HEK293T (cell line): ENCODE data around the gene ICAM1.

Experiments
- CTCF ChIA-PET: fragments of 350-600 bp; formaldehyde crosslinking; extraction: SDS; loops from one replicate; lab custom pipeline; 2021; ENCODE audit warnings: antibody characterized with exemption, inconsistent platforms; lab: Yijun Ruan, JAX
- POLR2A ChIA-PET: fragments of 350-600 bp; formaldehyde crosslinking; extraction: SDS; loops from one replicate; lab custom pipeline; 2020; ENCODE audit warnings: antibody characterized with exemption, inconsistent platforms; lab: Yijun Ruan, JAX
- DNase-seq: peaks from one replicate; pipeline ENCODE4 v3.0.0; 2012; ENCODE audit warnings: mixed read lengths; ENCODE audit errors: extremely low spot score
- ARNT ChIP-seq: fragments of 450-650 bp; IDR thresholded peaks from 2 replicates; pipeline ENCODE4 v1.6.1; 2017; ENCODE audit warnings: mild to moderate bottlenecking
- BHLHE40 ChIP-seq: fragments of 450-650 bp; IDR thresholded peaks from 2 replicates; pipeline ENCODE4 v1.6.1; 2016; ENCODE audit warnings: mild to moderate bottlenecking, moderate library complexity, borderline replicate concordance
- CTBP1 ChIP-seq: fragments of 450-650 bp; IDR thresholded peaks from 2 replicates; pipeline ENCODE4 v1.6.1; 2016; ENCODE audit warnings: borderline replicate concordance
- ELF4 ChIP-seq: fragments of 450-650 bp; IDR thresholded peaks from 2 replicates; pipeline ENCODE4 v1.6.1; 2017; ENCODE audit warnings: antibody characterized with exemption
- FOXA1 ChIP-seq: fragments of 450-650 bp; IDR thresholded peaks from 2 replicates; pipeline ENCODE4 v1.6.1; 2016; ENCODE audit warnings: mild to moderate bottlenecking
- FOXK2 ChIP-seq: fragments of 450-650 bp; IDR thresholded peaks from 2 replicates; pipeline ENCODE4 v1.6.1; 2016; ENCODE audit warnings: mild to moderate bottlenecking
- FOXM1 ChIP-seq: fragments of 450-650 bp; IDR thresholded peaks from 2 replicates; pipeline ENCODE4 v1.6.1; 2017; ENCODE audit warnings: mild to moderate bottlenecking, borderline replicate concordance
- HDGF ChIP-seq: fragments of 450-650 bp; IDR thresholded peaks from 2 replicates; pipeline ENCODE4 v1.6.1; 2017; ENCODE audit warnings: antibody characterized with exemption, borderline replicate concordance
- L3MBTL2 ChIP-seq: fragments of 450-650 bp; conservative IDR thresholded peaks from 2 replicates; pipeline ENCODE4 v1.6.1; 2016; ENCODE audit warnings: mild to moderate bottlenecking
- LEF1 ChIP-seq: fragments of 450-650 bp; IDR thresholded peaks from 2 replicates; pipeline ENCODE4 v1.6.1; 2017; ENCODE audit warnings: mild to moderate bottlenecking, borderline replicate concordance
- NFRKB ChIP-seq: fragments of 450-650 bp; IDR thresholded peaks from 2 replicates; pipeline ENCODE4 v1.6.1; 2016; ENCODE audit warnings: mild to moderate bottlenecking, moderate library complexity
- PKNOX1 ChIP-seq: fragments of 450-650 bp; IDR thresholded peaks from 2 replicates; pipeline ENCODE4 v1.6.1; 2016
- SP1 ChIP-seq: fragments of 450-650 bp; IDR thresholded peaks from 2 replicates; pipeline ENCODE4 v1.6.1; 2017
- SUZ12 ChIP-seq: fragments of 450-650 bp; IDR thresholded peaks from 2 replicates; pipeline ENCODE4 v1.6.1; 2016; ENCODE audit warnings: mild to moderate bottlenecking
- TARDBP ChIP-seq: fragments of 450-650 bp; IDR thresholded peaks from 2 replicates; pipeline ENCODE4 v1.6.1; 2016
- ZNF384 ChIP-seq: fragments of 450-650 bp; IDR thresholded peaks from 2 replicates; pipeline ENCODE4 v1.6.1; 2016

The ICAM1 gene

DNA sequence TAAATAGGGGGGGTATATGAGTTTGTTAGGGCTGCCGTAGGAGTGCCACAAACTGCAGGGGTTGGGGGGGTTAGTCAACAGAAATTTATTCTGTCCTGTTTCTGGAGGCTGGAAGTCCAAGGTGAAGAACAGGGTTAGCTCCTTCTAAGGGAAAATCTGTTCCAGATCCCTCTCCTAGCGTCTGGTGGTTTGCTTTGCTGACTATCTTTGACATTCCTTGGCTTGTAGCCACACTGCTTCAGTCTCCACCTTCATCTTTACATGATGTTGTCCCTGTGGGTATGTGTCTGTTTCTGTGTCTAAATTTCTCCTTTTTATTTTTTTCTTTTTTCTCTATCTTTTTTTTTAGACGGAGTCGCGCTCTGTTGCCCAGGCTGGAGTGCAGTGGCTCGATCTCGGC, 8.1 kb upstream of the ICAM1 start:
- ChIA-PET CTCF (no interaction called here), POLR2A (interaction anchor here (0.7 kb wide), 1 partner anchor 128 kb away, joined by 3 read pairs; no protein-coding TSS in a partner anchor)
- no peak for TF ChIP-seq CTBP1
- TF ChIP-seq L3MBTL2: no peak
- TF ChIP-seq NFRKB: no peak
- DNase-seq: no peak

- POLR2A ChIA-PET: interaction anchor here (1.2 to 1.4 kb wide), 2 partner anchors 8 to 114 kb away, joined by 3 to 4 read pairs; partner anchors contain the start of gene TYK2
- TF ChIP-seq SP1 (no peak), FOXA1 (no peak), SUZ12 (no peak), ARNT (no peak), BHLHE40 (no peak), PKNOX1 (no peak), FOXM1 (no peak), TARDBP (no peak), ZNF384 (no peak), CTBP1 (no peak), L3MBTL2 (no peak), HDGF (no peak), ELF4 (no peak), LEF1 (no peak), FOXK2 (no peak), NFRKB (no peak)
- CTCF ChIA-PET: interaction anchor here (0.7 to 1.1 kb wide), 4 partner anchors 23 to 123 kb away, joined by 3 to 5 read pairs (median 4); partner anchors contain the start of gene ICAM5
- no peak for DNase-seq
These were observed 4.2 kb upstream of the ICAM1 start for GRCh38 chr19:10266706-10267105.

DNA sequence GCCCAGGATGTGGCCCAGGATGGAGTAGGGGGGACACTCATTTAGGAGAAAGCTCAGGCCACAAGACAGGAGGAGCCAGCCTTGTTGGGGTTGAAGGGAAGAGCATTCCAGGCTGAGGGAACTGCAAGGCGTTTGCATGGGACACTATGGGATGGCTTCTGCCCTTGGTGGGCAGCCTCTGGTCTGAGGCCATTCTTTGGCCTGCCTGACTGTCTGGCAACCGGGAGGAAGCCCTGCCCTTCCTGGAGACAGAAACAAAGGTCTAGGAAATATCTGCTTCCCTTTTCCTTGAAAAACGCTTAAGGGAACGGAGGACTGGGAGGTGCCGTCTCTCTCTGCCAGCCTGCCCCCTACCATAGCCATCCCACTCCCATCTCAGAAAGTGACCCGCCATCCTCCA, 2.8 kb upstream of the ICAM1 start:
- DNase-seq: no peak
- ChIA-PET CTCF (interaction anchor here (0.5 to 2.3 kb wide), 3 partner anchors 9 to 121 kb away, joined by 4 to 8 read pairs (median 6); no protein-coding TSS in a partner anchor), POLR2A (interaction anchor here (0.8 to 1.1 kb wide), 4 partner anchors 17 to 115 kb away, joined by 3 read pairs; partner anchors contain the start of genes ICAM5 and TYK2)

DNA sequence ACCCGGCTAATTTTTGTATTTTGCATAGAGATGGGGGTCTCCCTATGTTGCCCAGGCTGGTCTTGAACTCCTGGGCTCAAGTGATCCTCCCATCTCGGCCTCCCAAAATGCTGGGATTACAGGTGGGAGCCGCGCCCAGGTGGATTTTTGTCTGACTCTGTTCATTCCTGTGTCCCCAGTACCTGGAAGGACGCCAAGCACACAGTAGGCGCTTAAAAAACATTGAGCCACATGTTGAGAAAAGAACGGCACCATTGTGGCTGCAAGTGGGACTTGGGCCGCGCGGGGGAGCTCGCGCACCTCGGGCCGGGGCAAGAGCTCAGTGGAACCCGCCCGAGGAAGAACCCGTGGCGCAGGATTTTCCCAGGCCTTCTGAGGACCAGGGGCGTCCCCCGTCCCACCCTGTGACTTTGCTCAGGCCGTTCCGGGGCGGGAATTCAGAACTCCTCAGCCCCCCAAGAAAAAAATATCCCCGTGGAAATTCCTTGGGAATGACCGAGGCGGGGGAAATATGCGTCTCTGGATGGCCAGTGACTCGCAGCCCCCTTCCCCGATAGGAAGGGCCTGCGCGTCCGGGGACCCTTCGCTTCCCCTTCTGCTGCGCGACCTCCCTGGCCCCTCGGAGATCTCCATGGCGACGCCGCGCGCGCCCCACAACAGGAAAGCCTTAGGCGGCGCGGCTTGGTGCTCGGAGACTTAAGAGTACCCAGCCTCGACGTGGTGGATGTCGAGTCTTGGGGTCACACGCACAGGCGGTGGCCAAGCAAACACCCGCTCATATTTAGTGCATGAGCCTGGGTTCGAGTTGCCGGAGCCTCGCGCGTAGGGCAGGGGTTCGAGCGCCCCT, 1.4 kb upstream of the ICAM1 start:
- TF ChIP-seq LEF1 (no peak), PKNOX1 (no peak), BHLHE40 (no peak), FOXA1 (no peak), SUZ12 (no peak), HDGF (no peak), CTBP1 (no peak), FOXM1 (no peak), TARDBP (no peak), NFRKB (no peak), ZNF384 (no peak), ARNT (no peak), SP1 (no peak), L3MBTL2 (no peak), ELF4 (no peak), FOXK2 (no peak)
- ChIA-PET POLR2A (interaction anchor here (0.6 to 3.5 kb wide), 6 partner anchors 17 to 123 kb away, joined by 3 to 23 read pairs (median 4); partner anchors contain the start of genes ICAM4 and TYK2), CTCF (interaction anchor here (0.6 to 3.5 kb wide), 11 partner anchors 9 to 121 kb away, joined by 3 to 45 read pairs (median 5); partner anchors contain the start of gene ICAM5)
- DNase-seq: peak; percentile 86

More for the DNA sequence above, 2.8 kb upstream of the ICAM1 start:
- TF ChIP-seq ARNT (no peak), SP1 (no peak), PKNOX1 (no peak), SUZ12 (no peak), CTBP1 (no peak), FOXK2 (no peak), L3MBTL2 (no peak), ELF4 (no peak), FOXM1 (no peak), HDGF (no peak), TARDBP (no peak), BHLHE40 (no peak), LEF1 (no peak)

DNA sequence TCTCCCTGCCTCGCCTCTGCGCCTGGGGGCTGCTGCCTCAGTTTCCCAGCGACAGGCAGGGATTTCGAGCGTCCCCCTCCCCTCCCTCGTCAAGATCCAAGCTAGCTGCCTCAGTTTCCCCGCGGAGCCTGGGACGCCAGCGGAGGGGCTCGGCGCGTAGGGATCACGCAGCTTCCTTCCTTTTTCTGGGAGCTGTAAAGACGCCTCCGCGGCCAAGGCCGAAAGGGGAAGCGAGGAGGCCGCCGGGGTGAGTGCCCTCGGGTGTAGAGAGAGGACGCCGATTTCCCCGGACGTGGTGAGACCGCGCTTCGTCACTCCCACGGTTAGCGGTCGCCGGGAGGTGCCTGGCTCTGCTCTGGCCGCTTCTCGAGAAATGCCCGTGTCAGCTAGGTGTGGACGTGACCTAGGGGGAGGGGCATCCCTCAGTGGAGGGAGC, 722 bp upstream of the ICAM1 start:
- DNase-seq: no peak
- TF ChIP-seq PKNOX1: no peak
- TF ChIP-seq FOXM1: no peak
- TF ChIP-seq LEF1: no peak
- no peak for TF ChIP-seq NFRKB
- no peak for TF ChIP-seq CTBP1
- no peak for TF ChIP-seq HDGF
- no peak for TF ChIP-seq FOXA1
- TF ChIP-seq BHLHE40: no peak
- no peak for TF ChIP-seq SUZ12
- no peak for TF ChIP-seq TARDBP
- no peak for TF ChIP-seq ELF4
- no peak for TF ChIP-seq FOXK2
- no peak for TF ChIP-seq L3MBTL2
- TF ChIP-seq ZNF384: no peak
- TF ChIP-seq SP1: no peak
- TF ChIP-seq ARNT: no peak
- ChIA-PET POLR2A (interaction anchor here (0.7 to 3.5 kb wide), 3 partner anchors 19 to 119 kb away, joined by 6 to 23 read pairs (median 10); partner anchors contain the start of genes ICAM5 and TYK2), CTCF (interaction anchor here (0.6 to 3.5 kb wide), 4 partner anchors 9 to 120 kb away, joined by 3 to 45 read pairs (median 8); no protein-coding TSS in a partner anchor)
